SK-N-SH (cell line): ENCODE results near the gene ARID1B. TPM values are rescaled to one million over a fixed set of nuclear protein-coding genes. Genes with fewer than 3 reads are reported as not detected.

Experiments used
- CTCF ChIA-PET: fragments of 300-600, 350-600 bp; formaldehyde crosslinking; extraction: SDS; loops from one replicate; lab custom pipeline; 2021; lab: Yijun Ruan, JAX
- POLR2A ChIA-PET: fragments of 350-600 bp; sonication (Branson Sonifier 250); formaldehyde crosslinking; extraction: SDS; loops from one replicate; lab custom pipeline; 2020; ENCODE audit warnings: antibody characterized with exemption, inconsistent platforms; lab: Yijun Ruan, JAX
- DNase-seq: peaks from one replicate; pipeline ENCODE4 v3.0.0; 2012
- H2AFZ ChIP-seq: fragments of 200-600 bp; sonication (generic); 2 replicates; pipeline ENCODE4 v1.8.1; 2016; ENCODE audit warnings: antibody characterized with exemption, mild to moderate bottlenecking, low read depth
- H3F3A ChIP-seq: fragments of 200-600 bp; sonication (generic); replicated peaks from 2 replicates; pipeline ENCODE3; 2016; ENCODE audit warnings: antibody characterized with exemption, mild to moderate bottlenecking; ENCODE audit not compliant: insufficient read depth
- H3K27ac ChIP-seq, 2 experiments: fragments of 200-500 bp in 1 of 2; fragments of 200-600 bp in 1 of 2; sonication (Bioruptor generic) in 1 of 2; sonication (generic), shearing (Covaris generic) in 1 of 2; 2 replicates each; pipeline versions ENCODE4 v1.5.1 to v1.6.1; 2014 to 2016; ENCODE audit warnings: low read depth in 2 of 2, inconsistent platforms in 1 of 2, low read length in 1 of 2, mild to moderate bottlenecking in 1 of 2, mixed read lengths in 1 of 2
- H3K27me3 ChIP-seq: fragments of 200-600 bp; sonication (generic), shearing (Covaris generic); 2 replicates; pipeline ENCODE4 v1.6.1; 2016; ENCODE audit warnings: mixed run types; ENCODE audit not compliant: insufficient read depth
- H3K36me3 ChIP-seq, 2 experiments: fragments of 200-500 bp in 1 of 2; fragments of 200-600 bp in 1 of 2; sonication (Bioruptor generic) in 1 of 2; sonication (generic) in 1 of 2; replicated peaks in 1 of 2; 2 replicates each; pipeline versions ENCODE3 to v1.5.1; 2014 to 2016; ENCODE audit warnings: low read length in 1 of 2, mild to moderate bottlenecking in 1 of 2; ENCODE audit not compliant: insufficient read depth in 2 of 2, control insufficient read depth in 1 of 2
- H3K4me1 ChIP-seq, 2 experiments: fragments of 200-500 bp in 1 of 2; fragments of 200-600 bp in 1 of 2; sonication (Bioruptor generic) in 1 of 2; sonication (generic), shearing (Covaris generic) in 1 of 2; 2 replicates each; pipeline versions ENCODE4 v1.5.1 to v1.6.1; 2014 to 2016; ENCODE audit warnings: low read depth in 1 of 2, low read length in 1 of 2, mixed run types in 1 of 2; ENCODE audit not compliant: insufficient read depth in 2 of 2, control insufficient read depth in 1 of 2
- H3K4me2 ChIP-seq: fragments of 200-600 bp; sonication (generic), shearing (Covaris generic); 2 replicates; pipeline ENCODE4 v1.6.1; 2017; ENCODE audit warnings: mixed run types
- H3K4me3 ChIP-seq, 2 experiments: fragments of 200-500 bp in 1 of 2; fragments of 200-600 bp in 1 of 2; sonication (Bioruptor generic) in 1 of 2; sonication (generic), shearing (Covaris generic) in 1 of 2; 2 replicates each; pipeline versions ENCODE4 v1.5.1 to v1.8.1; 2014 to 2016; ENCODE audit warnings: low read depth in 2 of 2, inconsistent platforms in 1 of 2, low read length in 1 of 2, mild to moderate bottlenecking in 1 of 2, mixed read lengths in 1 of 2, moderate library complexity in 1 of 2
- H3K79me2 ChIP-seq: fragments of 200-600 bp; sonication (generic); 2 replicates; pipeline ENCODE4 v1.8.1; 2017; ENCODE audit warnings: mild to moderate bottlenecking; ENCODE audit not compliant: insufficient read depth
- H3K9ac ChIP-seq: fragments of 200-600 bp; sonication (generic); 2 replicates; pipeline ENCODE4 v1.6.1; 2017; ENCODE audit warnings: mixed run types
- H3K9me2 ChIP-seq: fragments of 200-600 bp; sonication (generic); 2 replicates; pipeline ENCODE4 v1.6.1; 2017; ENCODE audit warnings: mixed run types
- H3K9me3 ChIP-seq: fragments of 200-600 bp; sonication (generic); 2 replicates; pipeline ENCODE4 v1.6.1; 2017; ENCODE audit warnings: mixed run types, mild to moderate bottlenecking, moderate library complexity
- H4K20me1 ChIP-seq: fragments of 200-600 bp; sonication (generic); 2 replicates; pipeline ENCODE4 v1.6.1; 2017; ENCODE audit warnings: mild to moderate bottlenecking, mixed run types; ENCODE audit not compliant: insufficient read depth
- CHD2 ChIP-seq: fragments of 150-350 bp; IDR thresholded peaks from 2 replicates; pipeline ENCODE4 v1.6.1; 2018; ENCODE audit warnings: low read length; ENCODE audit not compliant: partially characterized antibody
- EZH2phosphoT487 ChIP-seq: fragments of 200-600 bp; sonication (generic); IDR thresholded peaks from 2 replicates; pipeline ENCODE4 v1.6.1; 2017; ENCODE audit warnings: low read depth, mixed run types, mild to moderate bottlenecking, antibody characterized with exemption, moderate library complexity, borderline replicate concordance
- FOXJ3 ChIP-seq: sonication (generic); formaldehyde crosslinking; IDR thresholded peaks from 2 replicates; pipeline ENCODE4 v1.5.1; 2020; ENCODE audit warnings: mild to moderate bottlenecking, missing genetic modification reagents
- FOXM1 ChIP-seq: IDR thresholded peaks from 2 replicates; pipeline ENCODE4 v1.4.0; 2012; ENCODE audit warnings: low read depth, mild to moderate bottlenecking
- JUND ChIP-seq: IDR thresholded peaks from 2 replicates; pipeline ENCODE4 v1.4.0; 2012
- MXI1 ChIP-seq: IDR thresholded peaks from 2 replicates; pipeline ENCODE4 v1.6.1; 2012; ENCODE audit warnings: mild to moderate bottlenecking, low read depth, low read length, improper control_type of control experiment
- RAD21 ChIP-seq: IDR thresholded peaks from 2 replicates; pipeline ENCODE4 v1.6.1; 2012; ENCODE audit warnings: mild to moderate bottlenecking, low read length
- RFX5 ChIP-seq: IDR thresholded peaks from 2 replicates; pipeline ENCODE4 v1.6.1; 2012; ENCODE audit warnings: mild to moderate bottlenecking, improper control_type of control experiment, low read length
- SMC3 ChIP-seq: IDR thresholded peaks from 2 replicates; pipeline ENCODE4 v1.6.1; 2012; ENCODE audit warnings: low read depth, low read length, improper control_type of control experiment
- WGBS: methylation state at CpG from one replicate; pipeline ENCODE4 v1.1.6; 2017; ENCODE audit warnings: low lambda C conversion rate; 5-methylcytosine and 5-hydroxymethylcytosine counted together
- polyA plus RNA-seq, 3 experiments: library from polyadenylated mRNA; depleted of rRNA; stranded (reverse); fragments of >200 nt; gene quantifications; 2 replicates each; pipeline ENCODE4 v1.2.3, GENCODE V29; 2012
- TF ChIP-seq, protein P1 (sequence below): fragments of 200-600 bp; sonication (generic); IDR thresholded peaks from 2 replicates; pipeline ENCODE4 v1.6.1; 2017; ENCODE audit warnings: antibody characterized with exemption, mild to moderate bottlenecking, moderate library complexity
- TF ChIP-seq, protein P2 (sequence below): IDR thresholded peaks from 2 replicates; pipeline ENCODE4 v1.4.0; 2012; ENCODE audit warnings: low read depth, borderline replicate concordance
- TF ChIP-seq, protein P3 (sequence below): fragments of 150-350 bp; IDR thresholded peaks from 2 replicates; pipeline ENCODE4 v1.6.1; 2017; ENCODE audit warnings: antibody characterized with exemption, low read length, low read depth, borderline replicate concordance

Gene ARID1B
- polyA plus RNA-seq, 1 of the 3 experiments (the other 2 are of a cell fraction): 13.6 TPM

DNA sequence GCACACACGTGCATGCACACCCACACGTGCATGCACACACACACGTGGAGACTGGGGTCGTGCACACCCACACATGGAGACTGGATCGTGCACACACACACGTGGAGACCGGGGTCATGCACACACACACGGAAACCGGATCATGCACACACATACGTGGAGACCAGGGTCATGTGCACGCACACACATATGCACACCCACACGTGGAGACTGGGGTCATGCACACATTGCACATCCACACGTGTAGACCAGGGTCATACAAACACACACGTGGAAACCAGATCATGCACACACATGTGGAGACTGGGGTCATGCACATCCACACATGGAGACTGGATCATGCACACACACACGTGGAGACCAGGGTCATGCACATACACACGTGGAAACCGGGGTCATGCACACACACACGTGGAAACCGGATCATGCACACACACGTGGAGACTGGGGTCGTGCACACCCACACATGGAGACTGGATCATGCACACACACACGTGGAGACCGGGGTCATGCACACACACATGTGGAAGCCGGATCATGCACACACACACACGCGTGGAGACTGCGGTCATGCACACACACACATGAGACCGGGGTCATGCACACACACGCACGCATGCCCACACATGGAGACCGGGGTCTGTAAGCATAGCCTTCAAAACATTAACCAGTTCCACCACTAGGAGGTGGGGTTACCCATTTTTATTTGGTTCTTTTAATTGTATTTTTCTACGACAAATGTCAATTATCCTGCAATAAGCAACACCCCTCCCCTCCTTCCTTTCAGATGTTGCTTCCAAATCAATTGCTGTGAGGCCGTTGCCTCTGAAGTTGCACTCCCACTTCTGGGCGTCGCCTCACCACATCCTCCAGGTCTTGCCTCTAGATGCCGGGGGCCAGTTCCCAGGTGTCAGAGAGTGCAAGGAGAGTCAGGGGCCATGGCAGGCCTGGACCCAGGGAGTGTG is 450.3 kb downstream of the ARID1B start:
- H3K9me3 ChIP-seq: no peaks in the 10 kb centered on the region
- TF ChIP-seq, protein P1, sequence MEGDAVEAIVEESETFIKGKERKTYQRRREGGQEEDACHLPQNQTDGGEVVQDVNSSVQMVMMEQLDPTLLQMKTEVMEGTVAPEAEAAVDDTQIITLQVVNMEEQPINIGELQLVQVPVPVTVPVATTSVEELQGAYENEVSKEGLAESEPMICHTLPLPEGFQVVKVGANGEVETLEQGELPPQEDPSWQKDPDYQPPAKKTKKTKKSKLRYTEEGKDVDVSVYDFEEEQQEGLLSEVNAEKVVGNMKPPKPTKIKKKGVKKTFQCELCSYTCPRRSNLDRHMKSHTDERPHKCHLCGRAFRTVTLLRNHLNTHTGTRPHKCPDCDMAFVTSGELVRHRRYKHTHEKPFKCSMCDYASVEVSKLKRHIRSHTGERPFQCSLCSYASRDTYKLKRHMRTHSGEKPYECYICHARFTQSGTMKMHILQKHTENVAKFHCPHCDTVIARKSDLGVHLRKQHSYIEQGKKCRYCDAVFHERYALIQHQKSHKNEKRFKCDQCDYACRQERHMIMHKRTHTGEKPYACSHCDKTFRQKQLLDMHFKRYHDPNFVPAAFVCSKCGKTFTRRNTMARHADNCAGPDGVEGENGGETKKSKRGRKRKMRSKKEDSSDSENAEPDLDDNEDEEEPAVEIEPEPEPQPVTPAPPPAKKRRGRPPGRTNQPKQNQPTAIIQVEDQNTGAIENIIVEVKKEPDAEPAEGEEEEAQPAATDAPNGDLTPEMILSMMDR: peak; percentile 38
- 0 out of 2 replicates have a peak, but pooled peaks have one; percentile 13 for TF ChIP-seq SMC3
- TF ChIP-seq, protein P2, sequence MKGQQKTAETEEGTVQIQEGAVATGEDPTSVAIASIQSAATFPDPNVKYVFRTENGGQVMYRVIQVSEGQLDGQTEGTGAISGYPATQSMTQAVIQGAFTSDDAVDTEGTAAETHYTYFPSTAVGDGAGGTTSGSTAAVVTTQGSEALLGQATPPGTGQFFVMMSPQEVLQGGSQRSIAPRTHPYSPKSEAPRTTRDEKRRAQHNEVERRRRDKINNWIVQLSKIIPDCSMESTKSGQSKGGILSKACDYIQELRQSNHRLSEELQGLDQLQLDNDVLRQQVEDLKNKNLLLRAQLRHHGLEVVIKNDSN: no peak
- TF ChIP-seq FOXJ3 (CRISPR knock-in tag): no peak
- TF ChIP-seq JUND: no peak
- TF ChIP-seq FOXM1: no peak
- peak; percentile 51 for TF ChIP-seq RAD21
- TF ChIP-seq MXI1: no peak
- no peak overlapping the region for H3K4me2 ChIP-seq
- 85% methylated on average over 21 of the region's 36 CpGs for WGBS
- no peaks in the 10 kb centered on the region for H3K36me3 ChIP-seq
- H3K9ac ChIP-seq: no peak overlapping the region
- H3K27me3 ChIP-seq: no peaks in the 10 kb centered on the region
- DNase-seq: peak; percentile 68
- no peaks in the 10 kb centered on the region for H4K20me1 ChIP-seq
- H3K79me2 ChIP-seq: no peaks in the 10 kb centered on the region
- no peak overlapping the region for H3K4me3 ChIP-seq
- H2AFZ ChIP-seq: no peak overlapping the region
- no peaks in the 10 kb centered on the region for H3F3A ChIP-seq
- no peak overlapping the region for H3K27ac ChIP-seq
- ChIA-PET POLR2A (no interaction called here), CTCF (interaction anchor here (1.2 to 1.8 kb wide), 3 partner anchors 16 to 48 kb away, joined by 3 to 8 read pairs (median 8); no protein-coding TSS in a partner anchor)
- H3K9me2 ChIP-seq: no peaks in the 10 kb centered on the region
- peaks cover 0 to 28% of the 10 kb centered on the region in 2 experiments; a peak in 1 of 4 replicates for H3K4me1 ChIP-seq

DNA sequence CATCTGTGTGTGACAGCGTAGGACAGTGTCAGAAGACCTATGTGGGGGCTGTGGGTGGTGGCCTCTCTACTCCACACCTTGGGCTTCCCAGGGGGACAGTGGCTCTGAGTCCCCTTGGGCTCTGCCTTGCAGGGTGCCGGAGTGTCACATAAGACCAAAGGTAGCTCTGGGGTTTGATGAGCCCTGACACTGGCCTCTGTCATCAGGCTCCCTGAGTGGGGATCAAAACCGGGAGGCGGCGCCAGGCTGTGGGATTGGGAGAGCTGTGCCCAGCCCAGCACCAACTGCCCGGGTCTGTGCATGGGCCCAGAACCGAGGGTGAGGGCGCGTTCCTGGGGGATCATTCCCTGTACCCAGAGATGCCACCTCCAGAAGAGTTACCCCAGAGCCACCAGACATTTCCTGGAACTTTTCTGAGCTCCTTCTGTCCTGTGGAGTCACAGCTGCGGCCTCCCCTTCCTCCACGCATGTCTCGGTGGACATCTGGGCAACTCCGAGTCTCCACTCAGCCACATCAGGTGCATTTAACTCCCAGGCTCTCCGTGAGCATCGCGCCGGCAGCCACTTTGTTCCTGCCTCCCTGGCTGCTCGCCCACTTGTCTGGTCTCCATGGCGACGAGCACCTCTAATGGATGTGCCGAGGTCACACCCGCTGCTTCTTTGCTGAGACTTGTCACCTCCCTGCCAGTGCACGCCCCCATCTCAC is 451.4 kb downstream of the ARID1B start:
- Histone ChIP-seq H3K27ac (peak overlapping the region in 1 of 2 experiments; percentile 56; a peak in 2 of 4 replicates), H3K27me3 (no peaks in the 10 kb centered on the region), H3K9me2 (no peaks in the 10 kb centered on the region), H2AFZ (no peak overlapping the region), H3K79me2 (no peaks in the 10 kb centered on the region), H3K9me3 (no peaks in the 10 kb centered on the region), H3K9ac (no peak overlapping the region), H3K4me1 (peaks cover 0 to 28% of the 10 kb centered on the region in 2 experiments; a peak in 1 of 4 replicates), H3F3A (no peaks in the 10 kb centered on the region), H3K36me3 (no peaks in the 10 kb centered on the region), H3K4me3 (no peak overlapping the region), H4K20me1 (no peaks in the 10 kb centered on the region), H3K4me2 (no peak overlapping the region)
- TF ChIP-seq CHD2 (no peak), JUND (no peak), RFX5 (no peak), EZH2phosphoT487 (no peak)
- TF ChIP-seq, protein P3, sequence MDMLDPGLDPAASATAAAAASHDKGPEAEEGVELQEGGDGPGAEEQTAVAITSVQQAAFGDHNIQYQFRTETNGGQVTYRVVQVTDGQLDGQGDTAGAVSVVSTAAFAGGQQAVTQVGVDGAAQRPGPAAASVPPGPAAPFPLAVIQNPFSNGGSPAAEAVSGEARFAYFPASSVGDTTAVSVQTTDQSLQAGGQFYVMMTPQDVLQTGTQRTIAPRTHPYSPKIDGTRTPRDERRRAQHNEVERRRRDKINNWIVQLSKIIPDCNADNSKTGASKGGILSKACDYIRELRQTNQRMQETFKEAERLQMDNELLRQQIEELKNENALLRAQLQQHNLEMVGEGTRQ: no peak
- POLR2A ChIA-PET: no interaction called here
- peak; percentile 87 for DNase-seq
- WGBS: 54% methylated on average over 14 of the region's 23 CpGs
- CTCF ChIA-PET: interaction anchor here (0.5 to 1.8 kb wide), 6 partner anchors 10 to 49 kb away, joined by 3 to 8 read pairs (median 4); no protein-coding TSS in a partner anchor
